A673 (cell line): ENCODE results near the gene MAGI1. TPM values are rescaled to one million over a fixed set of nuclear protein-coding genes. Genes with fewer than 3 reads are reported as not detected.

ENCODE experiments used
- BruUV-seq: library from RNA; stranded (reverse); fragments of 400-500 nt; replicated peaks from 2 replicates; lab custom pipeline; 2021; lab: Mats Ljungman, UMichigan
- CTCF ChIA-PET: fragments of 300-600 bp; sonication (Branson Sonifier 250); formaldehyde crosslinking; loops from one replicate; lab custom pipeline; 2022; ENCODE audit warnings: antibody characterized with exemption; lab: Charles Lee
- POLR2A ChIA-PET: fragments of 300-600 bp; sonication (Branson Sonifier 250); formaldehyde crosslinking; loops from one replicate; lab custom pipeline; 2022; ENCODE audit warnings: antibody characterized with exemption; ENCODE audit not compliant: low non-redundant PET; lab: Charles Lee
- DNase-seq: peaks from one replicate; pipeline ENCODE4 v3.0.0-alpha.2; 2015; ENCODE audit warnings: low spot score
- H3K27ac ChIP-seq: fragments of 200-600 bp; sonication (generic); 2 replicates; pipeline ENCODE4 v1.5.1; 2016; ENCODE audit warnings: mixed run types, low read depth, mild to moderate bottlenecking, mixed read lengths, antibody characterized with exemption, low read length; ENCODE audit not compliant: poor library complexity, severe bottlenecking
- H3K27me3 ChIP-seq: fragments of 200-600 bp; sonication (generic); replicated peaks from 2 replicates; pipeline ENCODE4 v1.6.1; 2017; ENCODE audit warnings: mixed run types, low read depth, mild to moderate bottlenecking, mixed read lengths, antibody characterized with exemption, low read length; ENCODE audit not compliant: insufficient read depth, poor library complexity
- H3K36me3 ChIP-seq: fragments of 200-600 bp; sonication (generic); 2 replicates; pipeline ENCODE4 v1.6.1; 2016; ENCODE audit warnings: mixed run types, mild to moderate bottlenecking, mixed read lengths, antibody characterized with exemption, low read length; ENCODE audit not compliant: insufficient read depth, poor library complexity, severe bottlenecking
- H3K4me1 ChIP-seq: fragments of 200-600 bp; sonication (generic); 2 replicates; pipeline ENCODE4 v1.6.1; 2017; ENCODE audit warnings: mixed run types, mild to moderate bottlenecking, mixed read lengths, antibody characterized with exemption, low read length; ENCODE audit not compliant: insufficient read depth, poor library complexity, severe bottlenecking
- H3K4me3 ChIP-seq: fragments of 200-600 bp; sonication (generic); 2 replicates; pipeline ENCODE4 v1.5.1; 2016; ENCODE audit warnings: low read depth, mixed run types, mild to moderate bottlenecking, mixed read lengths, low read length; ENCODE audit not compliant: poor library complexity, severe bottlenecking
- H3K9me3 ChIP-seq: fragments of 200-600 bp; sonication (generic); 2 replicates; pipeline ENCODE4 v1.6.1; 2016; ENCODE audit warnings: mixed run types, low read depth, mild to moderate bottlenecking, mixed read lengths, antibody characterized with exemption, low read length; ENCODE audit not compliant: poor library complexity, severe bottlenecking
- CTCF ChIP-seq: fragments of 300-800, 200-600 bp; sonication (generic); conservative IDR thresholded peaks from 2 replicates; pipeline ENCODE4 v1.5.1; 2017; ENCODE audit warnings: low read depth, mild to moderate bottlenecking, antibody characterized with exemption, low read length, moderate library complexity, mixed read lengths
- EZH2 ChIP-seq: fragments of 200-600 bp; sonication (generic); IDR thresholded peaks from 2 replicates; pipeline ENCODE4 v1.6.1; 2017; ENCODE audit warnings: borderline replicate concordance, low read depth, mild to moderate bottlenecking, mixed read lengths, antibody characterized with exemption, low read length; ENCODE audit not compliant: poor library complexity, severe bottlenecking
- intact Hi-C: fragments of 100-400 bp; cut with micrococcal nuclease; formaldehyde crosslinking; loops from one replicate; pipeline ENCODE4 v1.10.0; 2022; ENCODE audit not compliant: unreplicated experiment
- total RNA-seq: library from RNA; stranded (reverse); gene quantifications from 2 replicates; pipeline ENCODE4 v1.2.3, GENCODE V29; 2021

Gene MAGI1
- total RNA-seq, 1 experiment from 2014 or later, result 30.5 TPM

- DNase-seq, result no peak
- H3K27me3 ChIP-seq, result no peaks in the 10 kb centered on the region
- intact Hi-C loops, result no loop called here
- TF ChIP-seq EZH2 (no peak), CTCF (no peak)
- no peaks in the 10 kb centered on the region for H3K36me3 ChIP-seq
- ChIA-PET CTCF (no interaction called here), POLR2A (no interaction called here)
- no peak overlapping the region for H3K4me3 ChIP-seq
- BruUV-seq, result no TSS peak
- no peaks in the 10 kb centered on the region for H3K4me1 ChIP-seq
- no peak overlapping the region for H3K27ac ChIP-seq
- no peaks in the 10 kb centered on the region for H3K9me3 ChIP-seq
Observed at GRCh38 chr3:66077973-66078372, 39.3 kb upstream of the MAGI1 start.

DNA sequence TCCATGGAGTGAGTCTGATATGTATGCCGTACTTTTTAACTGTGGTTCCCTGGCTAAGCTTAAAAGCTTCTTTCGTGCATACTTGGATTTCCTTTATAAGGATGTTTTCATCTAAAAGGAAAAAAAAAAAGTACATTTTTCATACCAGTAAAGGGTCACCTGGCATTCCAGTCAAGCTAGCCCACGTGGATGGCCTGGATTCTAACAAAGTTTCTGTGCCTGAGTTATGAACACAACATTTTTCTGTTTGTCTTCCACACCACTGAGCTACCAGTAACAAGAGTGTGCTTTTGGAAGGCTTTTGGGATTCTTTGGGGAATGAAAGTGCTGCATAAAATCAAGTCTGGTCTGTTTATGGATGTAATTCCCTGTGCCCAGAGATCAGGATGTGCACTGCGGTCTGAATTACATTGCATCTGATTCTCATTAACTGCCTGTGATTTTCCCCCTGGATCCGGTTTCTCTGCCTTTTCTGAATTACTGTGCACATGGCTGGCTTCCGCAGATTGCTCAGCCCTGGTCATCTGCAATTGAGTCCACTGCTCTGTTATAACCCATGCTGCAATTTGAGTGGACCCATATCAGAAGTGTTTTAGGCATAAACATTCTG is 38.2 kb upstream of the MAGI1 start:
- H3K27me3 ChIP-seq, result no peaks in the 10 kb centered on the region
- intact Hi-C loops, result no loop called here
- H3K27ac ChIP-seq, result no peak overlapping the region
- ChIA-PET CTCF (no interaction called here), POLR2A (no interaction called here)
- no peak for DNase-seq
- BruUV-seq, result no TSS peak
- H3K36me3 ChIP-seq, result no peaks in the 10 kb centered on the region
- no peak overlapping the region for H3K4me3 ChIP-seq
- H3K9me3 ChIP-seq, result no peaks in the 10 kb centered on the region
- no peaks in the 10 kb centered on the region for H3K4me1 ChIP-seq
- no peak for TF ChIP-seq CTCF
- no peak for TF ChIP-seq EZH2

DNA sequence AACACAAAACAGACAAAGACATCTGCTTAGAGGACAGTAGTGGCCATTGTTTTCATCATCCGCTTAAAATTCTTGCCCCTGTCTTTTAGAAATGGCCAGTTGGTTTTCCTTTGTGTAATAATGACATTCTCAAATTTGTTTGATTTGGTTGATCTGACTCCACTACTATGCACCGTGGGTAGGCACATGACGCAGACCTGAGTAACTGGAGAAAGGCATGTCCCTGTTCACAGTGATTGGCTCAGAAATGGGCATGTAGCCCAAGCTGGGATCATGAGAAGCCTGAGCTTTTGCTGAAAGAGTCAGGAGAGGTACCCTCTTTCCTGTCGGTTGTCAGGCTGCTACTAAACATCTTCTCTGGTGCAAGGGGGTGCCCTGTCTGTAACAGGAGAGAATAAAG is 36.6 kb upstream of the MAGI1 start:
- ChIA-PET CTCF (no interaction called here), POLR2A (no interaction called here)
- Histone ChIP-seq H3K27ac (no peak overlapping the region), H3K9me3 (no peaks in the 10 kb centered on the region), H3K4me3 (no peak overlapping the region), H3K4me1 (no peaks in the 10 kb centered on the region), H3K27me3 (no peaks in the 10 kb centered on the region), H3K36me3 (no peaks in the 10 kb centered on the region)
- DNase-seq, result no peak
- no peak for TF ChIP-seq CTCF
- no peak for TF ChIP-seq EZH2
- no TSS peak for BruUV-seq
- intact Hi-C loops, result no loop called here
